Lower lobe of right lung (tissue), 2 donors: ENCODE data around the gene TBXT. TPM values are rescaled to one million over a fixed set of nuclear protein-coding genes. Genes with fewer than 3 reads are reported as not detected.
"Not testable (repeated sequence)": the region's sequence is repeated elsewhere in the genome, so short reads cannot be mapped to it uniquely, and the experiment has no call there.

Experiments
- ATAC-seq, 2 donors: fragments of 200-7000 bp; cut with Tn5 transposase; one replicate each; pipeline ENCODE4 v1.9.1; 2020 to 2022; ENCODE audit warnings: mild to moderate bottlenecking in 2 of 2, moderate library complexity in 2 of 2
- DNase-seq: peaks from one replicate; pipeline ENCODE4 v3.0.0-alpha.2; 2020
- H3K27ac ChIP-seq: fragments of 200-600 bp; one replicate; pipeline ENCODE4 v1.8.0; 2022
- H3K27me3 ChIP-seq: fragments of 200-600 bp; one replicate; pipeline ENCODE4 v1.8.0; 2022; ENCODE audit warnings: low read depth
- H3K36me3 ChIP-seq: fragments of 200-600 bp; one replicate; pipeline ENCODE4 v1.8.0; 2022; ENCODE audit warnings: mild to moderate bottlenecking
- H3K4me1 ChIP-seq: fragments of 200-600 bp; one replicate; pipeline ENCODE4 v1.8.0; 2022
- H3K4me3 ChIP-seq: fragments of 200-600 bp; one replicate; pipeline ENCODE4 v1.8.0; 2022; ENCODE audit warnings: mild to moderate bottlenecking
- H3K9me3 ChIP-seq: fragments of 200-600 bp; one replicate; pipeline ENCODE4 v1.8.0; 2022
- CTCF ChIP-seq: fragments of 200-600 bp; IDR thresholded peaks from one replicate; pipeline ENCODE4 v1.8.0; 2022; ENCODE audit warnings: antibody characterized with exemption, mild to moderate bottlenecking
- intact Hi-C: fragments of 100-400 bp; cut with DNase I; formaldehyde crosslinking; loops from one replicate; pipeline ENCODE4 v1.11.0; 2022
- total RNA-seq: library from RNA; stranded (reverse); fragmentation: NEBNext Ultra II Directional; extraction: Animal tissue kit (Norgen Biotek cat#: 25700); gene quantifications from one replicate; pipeline ENCODE4 v1.2.1, GENCODE V29; 2021
- donor health status: DM: no; HTN: yes; CAD: no; lungs with severe emphysema.

The TBXT gene
- total RNA-seq, 1 donor from 2014 or later = not detected

- DNase-seq (no peak), ATAC-seq (no peak)
- Histone ChIP-seq H3K27ac (no peak overlapping the region), H3K27me3 (peaks cover 9% of the 10 kb centered on the region), H3K4me1 (no peaks in the 10 kb centered on the region), H3K4me3 (no peak overlapping the region), H3K9me3 (peaks cover 10% of the 10 kb centered on the region), H3K36me3 (no peaks in the 10 kb centered on the region)
- no peak for TF ChIP-seq CTCF
- intact Hi-C loops = no loop called here
These were observed 15.0 kb downstream of the TBXT start for GRCh38 chr6:166152660-166153059.

- peaks cover 8% of the 10 kb centered on the region for H3K27me3 ChIP-seq
- no peak for DNase-seq
- intact Hi-C loops = no loop called here
- no peak for ATAC-seq
- H3K4me1 ChIP-seq = no peaks in the 10 kb centered on the region
- no peak for TF ChIP-seq CTCF
- peaks cover 10% of the 10 kb centered on the region for H3K9me3 ChIP-seq
- no peak overlapping the region for H3K27ac ChIP-seq
- H3K36me3 ChIP-seq = no peaks in the 10 kb centered on the region
- H3K4me3 ChIP-seq = no peak overlapping the region
These were observed 15.9 kb downstream of the TBXT start for GRCh38 chr6:166151798-166152197.

GRCh38 chr6:166145751-166146150 lies 21.9 kb downstream of the TBXT start:
- TF ChIP-seq CTCF = no peak
- DNase-seq (no peak), ATAC-seq (no peak)
- peaks cover 5% of the 10 kb centered on the region for H3K9me3 ChIP-seq
- H3K36me3 ChIP-seq = no peaks in the 10 kb centered on the region
- H3K4me3 ChIP-seq = no peak overlapping the region
- intact Hi-C loops = no loop called here
- H3K27ac ChIP-seq = no peak overlapping the region
- H3K27me3 ChIP-seq = no peaks in the 10 kb centered on the region
- no peaks in the 10 kb centered on the region for H3K4me1 ChIP-seq

- Histone ChIP-seq H3K36me3 (no peaks in the 10 kb centered on the region), H3K9me3 (no peaks in the 10 kb centered on the region), H3K27ac (no peak overlapping the region), H3K27me3 (no peaks in the 10 kb centered on the region), H3K4me3 (no peak overlapping the region), H3K4me1 (no peaks in the 10 kb centered on the region)
- TF ChIP-seq CTCF = no peak
- intact Hi-C loops = no loop called here
- ATAC-seq = no peak
- no peak for DNase-seq
These were observed 24.6 kb downstream of the TBXT start for GRCh38 chr6:166143011-166143410.

- no peak for TF ChIP-seq CTCF
- DNase-seq (no peak), ATAC-seq (no peak)
- H3K9me3 ChIP-seq = no peaks in the 10 kb centered on the region
- no peak overlapping the region for H3K4me3 ChIP-seq
- no peaks in the 10 kb centered on the region for H3K27me3 ChIP-seq
- intact Hi-C loops = no loop called here
- no peak overlapping the region for H3K27ac ChIP-seq
- H3K4me1 ChIP-seq = no peaks in the 10 kb centered on the region
- H3K36me3 ChIP-seq = no peaks in the 10 kb centered on the region
These were observed 39.8 kb downstream of the TBXT start for GRCh38 chr6:166127624-166128472.

GRCh38 chr6:166123115-166123514 lies 44.5 kb downstream of the TBXT start:
- intact Hi-C loops, H3K4me1 ChIP-seq, H3K36me3 ChIP-seq, H3K4me3 ChIP-seq, DNase-seq, H3K9me3 ChIP-seq, H3K27me3 ChIP-seq, H3K27ac ChIP-seq, ATAC-seq: not testable (repeated sequence)
